ENCODE data around the gene INSC.

INSC gene

GRCh38 chr11:15189641-15190365, 75.1 kb downstream of the INSC start:
- DNase-seq: no peak

- DNase-seq: no peak
Observed at GRCh38 chr11:15190611-15191010, 75.9 kb downstream of the INSC start.

- no peak for DNase-seq
Observed at GRCh38 chr11:15192005-15192556, 77.4 kb downstream of the INSC start.

GRCh38 chr11:15194671-15195415, 80.1 kb downstream of the INSC start:
- DNase-seq: no peak

- DNase-seq: no peak
Observed at GRCh38 chr11:15195454-15196200, 80.9 kb downstream of the INSC start.

- DNase-seq: no peak
Observed at GRCh38 chr11:15196704-15197103, 82.0 kb downstream of the INSC start.

- DNase-seq: no peak
Observed at GRCh38 chr11:15197696-15198095, 83.0 kb downstream of the INSC start.

- no peak for DNase-seq
Observed at GRCh38 chr11:15198284-15198683, 83.6 kb downstream of the INSC start.

GRCh38 chr11:15199693-15200092, 85.0 kb downstream of the INSC start:
- no peak for DNase-seq

GRCh38 chr11:15200696-15201095, 86.0 kb downstream of the INSC start:
- DNase-seq: no peak

GRCh38 chr11:15201586-15201985, 86.9 kb downstream of the INSC start:
- DNase-seq: no peak

GRCh38 chr11:15202626-15203025, 87.9 kb downstream of the INSC start:
- DNase-seq: no peak

GRCh38 chr11:15204711-15205110, 90.0 kb downstream of the INSC start:
- no peak for DNase-seq

- DNase-seq: no peak
Observed at GRCh38 chr11:15206791-15207190, 92.1 kb downstream of the INSC start.

- peak; percentile 80 for DNase-seq
Observed at GRCh38 chr11:15208378-15209222, 93.9 kb downstream of the INSC start.

GRCh38 chr11:15212876-15213275, 98.2 kb downstream of the INSC start:
- DNase-seq: no peak

- no peak for DNase-seq
Observed at GRCh38 chr11:15213471-15214231, 98.9 kb downstream of the INSC start.

GRCh38 chr11:15215005-15215404, 100.3 kb downstream of the INSC start:
- no peak for DNase-seq

GRCh38 chr11:15216678-15217077, 102.0 kb downstream of the INSC start:
- DNase-seq: peak; percentile 10

GRCh38 chr11:15217416-15217815, 102.7 kb downstream of the INSC start:
- no peak for DNase-seq

GRCh38 chr11:15222777-15223176, 108.1 kb downstream of the INSC start:
- no peak for DNase-seq

- DNase-seq: no peak
Observed at GRCh38 chr11:15223318-15223717, 108.6 kb downstream of the INSC start.
